ENCODE data around the gene RNU6-8.

DNA sequence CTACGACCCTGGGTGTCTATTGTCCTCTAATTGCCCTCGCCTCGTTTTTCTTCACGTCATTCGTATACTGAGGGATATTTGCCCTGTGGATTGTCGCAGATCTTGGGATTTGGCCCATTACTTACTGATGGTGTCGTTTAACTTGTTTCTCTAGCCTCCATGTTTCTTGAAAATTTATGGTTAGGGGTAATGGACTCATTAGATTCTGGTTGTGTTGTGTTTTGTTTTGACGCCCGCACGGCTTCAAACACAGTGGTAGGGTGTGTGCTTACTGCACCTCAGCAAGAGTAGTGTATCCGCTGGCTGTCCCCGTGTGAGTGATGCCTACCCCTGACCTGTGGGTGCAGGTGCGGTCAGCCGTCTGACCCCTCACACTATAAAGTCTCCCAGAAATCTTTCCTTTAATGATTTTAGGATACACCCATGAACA lies 874 bp upstream of the RNU6-8 start:
- TF ChIP-seq, protein P1, sequence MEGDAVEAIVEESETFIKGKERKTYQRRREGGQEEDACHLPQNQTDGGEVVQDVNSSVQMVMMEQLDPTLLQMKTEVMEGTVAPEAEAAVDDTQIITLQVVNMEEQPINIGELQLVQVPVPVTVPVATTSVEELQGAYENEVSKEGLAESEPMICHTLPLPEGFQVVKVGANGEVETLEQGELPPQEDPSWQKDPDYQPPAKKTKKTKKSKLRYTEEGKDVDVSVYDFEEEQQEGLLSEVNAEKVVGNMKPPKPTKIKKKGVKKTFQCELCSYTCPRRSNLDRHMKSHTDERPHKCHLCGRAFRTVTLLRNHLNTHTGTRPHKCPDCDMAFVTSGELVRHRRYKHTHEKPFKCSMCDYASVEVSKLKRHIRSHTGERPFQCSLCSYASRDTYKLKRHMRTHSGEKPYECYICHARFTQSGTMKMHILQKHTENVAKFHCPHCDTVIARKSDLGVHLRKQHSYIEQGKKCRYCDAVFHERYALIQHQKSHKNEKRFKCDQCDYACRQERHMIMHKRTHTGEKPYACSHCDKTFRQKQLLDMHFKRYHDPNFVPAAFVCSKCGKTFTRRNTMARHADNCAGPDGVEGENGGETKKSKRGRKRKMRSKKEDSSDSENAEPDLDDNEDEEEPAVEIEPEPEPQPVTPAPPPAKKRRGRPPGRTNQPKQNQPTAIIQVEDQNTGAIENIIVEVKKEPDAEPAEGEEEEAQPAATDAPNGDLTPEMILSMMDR (conservative IDR thresholded peaks at IDR 0.05; ENCODE audit: low read depth, low read length), result no peak
- no peak for TF ChIP-seq EZH2 (IDR thresholded peaks at IDR 0.05; ENCODE audit: low read length, unreplicated experiment)
- TF ChIP-seq EZH2phosphoT487 (IDR thresholded peaks at IDR 0.05; ENCODE audit: borderline replicate concordance, low read length), result no peak

Measured in PC-3 (cell line).